PC-3 (cell line): ENCODE results near the gene MAMLD1.

Experiments used
- EZH2 ChIP-seq: fragments of 300-600 bp; sonication (generic); IDR thresholded peaks from one replicate; pipeline ENCODE4 v1.6.1; 2017; ENCODE audit warnings: antibody characterized with exemption, mild to moderate bottlenecking, low read length; ENCODE audit not compliant: unreplicated experiment
- TF ChIP-seq, protein P1 (sequence below): fragments of 300-600 bp; sonication (generic); conservative IDR thresholded peaks from 2 replicates; pipeline ENCODE4 v1.5.1; 2017; ENCODE audit warnings: antibody characterized with exemption, low read depth, mild to moderate bottlenecking, low read length

- TF ChIP-seq, protein P1, sequence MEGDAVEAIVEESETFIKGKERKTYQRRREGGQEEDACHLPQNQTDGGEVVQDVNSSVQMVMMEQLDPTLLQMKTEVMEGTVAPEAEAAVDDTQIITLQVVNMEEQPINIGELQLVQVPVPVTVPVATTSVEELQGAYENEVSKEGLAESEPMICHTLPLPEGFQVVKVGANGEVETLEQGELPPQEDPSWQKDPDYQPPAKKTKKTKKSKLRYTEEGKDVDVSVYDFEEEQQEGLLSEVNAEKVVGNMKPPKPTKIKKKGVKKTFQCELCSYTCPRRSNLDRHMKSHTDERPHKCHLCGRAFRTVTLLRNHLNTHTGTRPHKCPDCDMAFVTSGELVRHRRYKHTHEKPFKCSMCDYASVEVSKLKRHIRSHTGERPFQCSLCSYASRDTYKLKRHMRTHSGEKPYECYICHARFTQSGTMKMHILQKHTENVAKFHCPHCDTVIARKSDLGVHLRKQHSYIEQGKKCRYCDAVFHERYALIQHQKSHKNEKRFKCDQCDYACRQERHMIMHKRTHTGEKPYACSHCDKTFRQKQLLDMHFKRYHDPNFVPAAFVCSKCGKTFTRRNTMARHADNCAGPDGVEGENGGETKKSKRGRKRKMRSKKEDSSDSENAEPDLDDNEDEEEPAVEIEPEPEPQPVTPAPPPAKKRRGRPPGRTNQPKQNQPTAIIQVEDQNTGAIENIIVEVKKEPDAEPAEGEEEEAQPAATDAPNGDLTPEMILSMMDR: no peak
- TF ChIP-seq EZH2: no peak
Observed at GRCh38 chrX:150499240-150499639, 136.1 kb downstream of the MAMLD1 start.
